Astrocyte (in vitro differentiated cells and primary cell): ENCODE results near the gene KIAA0319L.

Experiments used
- EZH2 ChIP-seq: IDR thresholded peaks from 2 replicates; pipeline ENCODE4 v1.6.1; 2012; ENCODE audit warnings: mild to moderate bottlenecking, low read length, inconsistent platforms; ENCODE audit not compliant: insufficient read depth
- TF ChIP-seq, protein P1 (sequence below): IDR thresholded peaks from 2 replicates; pipeline ENCODE4 v1.5.1; 2011; ENCODE audit warnings: low read depth, mild to moderate bottlenecking, inconsistent platforms, low read length, moderate library complexity; ENCODE audit not compliant: insufficient read depth

DNA sequence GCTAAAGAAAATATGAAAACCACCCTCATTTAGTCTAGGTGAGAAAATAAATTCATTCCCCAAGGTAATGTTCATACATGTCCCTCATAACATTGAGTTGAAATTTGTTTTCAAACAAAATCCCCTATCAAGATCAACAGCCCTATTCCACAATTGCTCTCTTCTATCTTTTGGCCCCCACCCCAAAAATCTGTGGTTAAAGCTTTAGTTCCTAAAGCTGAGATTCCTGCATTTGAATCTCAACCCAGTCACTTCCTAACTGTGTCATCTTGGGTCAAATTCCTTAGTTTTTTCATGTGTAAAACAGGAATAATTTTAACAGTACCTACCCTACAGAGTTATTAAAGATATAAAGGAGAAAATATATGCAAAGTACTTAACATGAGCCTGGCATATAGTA lies 22.0 kb downstream of the KIAA0319L start:
- TF ChIP-seq, protein P1, sequence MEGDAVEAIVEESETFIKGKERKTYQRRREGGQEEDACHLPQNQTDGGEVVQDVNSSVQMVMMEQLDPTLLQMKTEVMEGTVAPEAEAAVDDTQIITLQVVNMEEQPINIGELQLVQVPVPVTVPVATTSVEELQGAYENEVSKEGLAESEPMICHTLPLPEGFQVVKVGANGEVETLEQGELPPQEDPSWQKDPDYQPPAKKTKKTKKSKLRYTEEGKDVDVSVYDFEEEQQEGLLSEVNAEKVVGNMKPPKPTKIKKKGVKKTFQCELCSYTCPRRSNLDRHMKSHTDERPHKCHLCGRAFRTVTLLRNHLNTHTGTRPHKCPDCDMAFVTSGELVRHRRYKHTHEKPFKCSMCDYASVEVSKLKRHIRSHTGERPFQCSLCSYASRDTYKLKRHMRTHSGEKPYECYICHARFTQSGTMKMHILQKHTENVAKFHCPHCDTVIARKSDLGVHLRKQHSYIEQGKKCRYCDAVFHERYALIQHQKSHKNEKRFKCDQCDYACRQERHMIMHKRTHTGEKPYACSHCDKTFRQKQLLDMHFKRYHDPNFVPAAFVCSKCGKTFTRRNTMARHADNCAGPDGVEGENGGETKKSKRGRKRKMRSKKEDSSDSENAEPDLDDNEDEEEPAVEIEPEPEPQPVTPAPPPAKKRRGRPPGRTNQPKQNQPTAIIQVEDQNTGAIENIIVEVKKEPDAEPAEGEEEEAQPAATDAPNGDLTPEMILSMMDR, result no peak
- TF ChIP-seq EZH2, result no peak
